H9 (cell line): ENCODE data around the gene VRK3. TPM values are rescaled to one million over a fixed set of nuclear protein-coding genes. Genes with fewer than 3 reads are reported as not detected.

ENCODE experiments used
- DNase-seq: peaks from one replicate; pipeline ENCODE4 v3.0.0-alpha.2; 2017
- H2AFZ ChIP-seq: one replicate; pipeline ENCODE4 v1.6.1; 2013; ENCODE audit warnings: mild to moderate bottlenecking, low read length, control low read depth, moderate library complexity
- H2AK5ac ChIP-seq: 2 replicates; pipeline ENCODE4 v1.6.1; 2013; ENCODE audit warnings: low read length, control low read depth, mixed read lengths; ENCODE audit not compliant: insufficient read length
- H2BK120ac ChIP-seq: one replicate; pipeline ENCODE4 v1.6.1; 2013; ENCODE audit warnings: low read depth, mild to moderate bottlenecking, low read length, control low read depth, inconsistent platforms; ENCODE audit not compliant: poor library complexity, severe bottlenecking
- H2BK12ac ChIP-seq: 2 replicates; pipeline ENCODE4 v1.6.1; 2013; ENCODE audit warnings: low read length, control low read depth, mixed read lengths, low read depth; ENCODE audit not compliant: insufficient read length
- H2BK15ac ChIP-seq: 2 replicates; pipeline ENCODE4 v1.6.1; 2013; ENCODE audit warnings: low read depth, low read length, control low read depth
- H2BK20ac ChIP-seq: one replicate; pipeline ENCODE4 v1.6.1; 2013; ENCODE audit warnings: low read depth, mild to moderate bottlenecking, low read length, control low read depth, inconsistent platforms; ENCODE audit not compliant: poor library complexity, severe bottlenecking
- H2BK5ac ChIP-seq: 2 replicates; pipeline ENCODE4 v1.6.1; 2013; ENCODE audit warnings: low read length, control low read depth, mixed read lengths; ENCODE audit not compliant: insufficient read length
- H3K14ac ChIP-seq: 2 replicates; pipeline ENCODE4 v1.6.1; 2013; ENCODE audit warnings: low read length, control low read depth; ENCODE audit not compliant: insufficient read depth
- H3K18ac ChIP-seq: 2 replicates; pipeline ENCODE4 v1.6.1; 2013; ENCODE audit warnings: low read depth, mild to moderate bottlenecking, mixed read lengths, low read length, control low read depth; ENCODE audit not compliant: insufficient read length
- H3K23ac ChIP-seq: 2 replicates; pipeline ENCODE4 v1.6.1; 2013; ENCODE audit warnings: low read length, control low read depth, mixed read lengths, low read depth; ENCODE audit not compliant: insufficient read length
- H3K23me2 ChIP-seq: 2 replicates; pipeline ENCODE4 v1.6.1; 2013; ENCODE audit warnings: low read depth, mild to moderate bottlenecking, mixed read lengths, low read length, control low read depth; ENCODE audit not compliant: insufficient read length, poor library complexity, severe bottlenecking
- H3K27ac ChIP-seq: 2 replicates; pipeline ENCODE4 v1.5.1; 2013; ENCODE audit warnings: low read length, control low read depth, mixed read lengths, low read depth; ENCODE audit not compliant: insufficient read length
- H3K27me3 ChIP-seq: 2 replicates; pipeline ENCODE4 v1.6.1; 2013; ENCODE audit warnings: low read length, control low read depth, inconsistent platforms; ENCODE audit not compliant: insufficient read depth
- H3K4ac ChIP-seq: 2 replicates; pipeline ENCODE4 v1.6.1; 2013; ENCODE audit warnings: low read depth, mild to moderate bottlenecking, control low read depth, inconsistent platforms, low read length, moderate library complexity
- H3K4me1 ChIP-seq: 2 replicates; pipeline ENCODE4 v1.6.1; 2013; ENCODE audit warnings: low read length, control low read depth, inconsistent platforms; ENCODE audit not compliant: insufficient read depth
- H3K4me2 ChIP-seq: 2 replicates; pipeline ENCODE4 v1.6.1; 2013; ENCODE audit warnings: low read length, control low read depth, mixed read lengths; ENCODE audit not compliant: insufficient read length, insufficient read depth
- H3K56ac ChIP-seq: 2 replicates; pipeline ENCODE4 v1.6.1; 2013; ENCODE audit warnings: low read depth, mild to moderate bottlenecking, mixed read lengths, low read length, control low read depth; ENCODE audit not compliant: insufficient read length
- H3K79me1 ChIP-seq: 2 replicates; pipeline ENCODE4 v1.6.1; 2013; ENCODE audit warnings: low read depth, mild to moderate bottlenecking, moderate library complexity, low read length, control low read depth, inconsistent platforms; ENCODE audit not compliant: insufficient read depth, poor library complexity, severe bottlenecking
- H3K79me2 ChIP-seq: 2 replicates; pipeline ENCODE4 v1.6.1; 2013; ENCODE audit warnings: low read length, control low read depth, inconsistent platforms; ENCODE audit not compliant: insufficient read depth
- H3K9ac ChIP-seq: 2 replicates; pipeline ENCODE4 v1.6.1; 2013; ENCODE audit warnings: low read length, control low read depth, mixed read lengths; ENCODE audit not compliant: insufficient read length; ENCODE audit errors: extremely low read depth
- H3K9me3 ChIP-seq: one replicate; pipeline ENCODE4 v1.6.1; 2013; ENCODE audit warnings: low read depth, low read length, inconsistent platforms; ENCODE audit not compliant: control insufficient read depth
- H3T11ph ChIP-seq: one replicate; pipeline ENCODE4 v1.6.1; 2013; ENCODE audit warnings: mild to moderate bottlenecking, low read length, control low read depth, inconsistent platforms
- H4K20me1 ChIP-seq: one replicate; pipeline ENCODE4 v1.6.1; 2013; ENCODE audit not compliant: control insufficient read depth, insufficient read length, insufficient read depth
- H4K5ac ChIP-seq: 2 replicates; pipeline ENCODE4 v1.6.1; 2013; ENCODE audit warnings: low read depth, mild to moderate bottlenecking, mixed read lengths, low read length, control low read depth; ENCODE audit not compliant: insufficient read length
- H4K8ac ChIP-seq: replicated peaks from 2 replicates; pipeline ENCODE4 v1.6.1; 2013; ENCODE audit warnings: low read length, control low read depth, mixed read lengths, low read depth; ENCODE audit not compliant: insufficient read length
- H4K91ac ChIP-seq: 2 replicates; pipeline ENCODE4 v1.6.1; 2013; ENCODE audit warnings: low read depth, mild to moderate bottlenecking, moderate library complexity, mixed read lengths, low read length, control low read depth; ENCODE audit not compliant: insufficient read length
- H3K27ac Mint-ChIP-seq, 3 experiments: 2 replicates in 2 of 3; 3 replicates in 1 of 3; pipeline ENCODE4 v1.8.0; 2020 to 2021; ENCODE audit warnings: mixed read lengths in 3 of 3, mild to moderate bottlenecking in 1 of 3, moderate library complexity in 1 of 3
- H3K27me3 Mint-ChIP-seq: 2 replicates; pipeline ENCODE4 v1.8.0; 2021; ENCODE audit warnings: low read depth, mild to moderate bottlenecking, moderate library complexity, mixed read lengths
- H3K36me3 Mint-ChIP-seq, 3 experiments: 2 replicates in 2 of 3; 3 replicates in 1 of 3; pipeline ENCODE4 v1.8.0; 2020 to 2021; ENCODE audit warnings: low read depth in 3 of 3, mixed read lengths in 3 of 3; ENCODE audit not compliant: insufficient read depth in 1 of 3
- H3K4me1 Mint-ChIP-seq, 2 experiments: 2 replicates each; pipeline ENCODE4 v1.8.0; 2020; ENCODE audit warnings: mixed read lengths in 2 of 2
- H3K4me3 Mint-ChIP-seq, 2 experiments: 2 replicates in 1 of 2; 3 replicates in 1 of 2; pipeline ENCODE4 v1.8.0; 2020 to 2021; ENCODE audit warnings: mild to moderate bottlenecking in 2 of 2, mixed read lengths in 2 of 2, moderate library complexity in 1 of 2
- H3K9me3 Mint-ChIP-seq, 2 experiments: 2 replicates in 1 of 2; 3 replicates in 1 of 2; pipeline ENCODE4 v1.8.0; 2020; ENCODE audit warnings: mild to moderate bottlenecking in 2 of 2, mixed read lengths in 2 of 2, moderate library complexity in 1 of 2
- CTCF ChIP-seq: fragments of 200-600 bp; sonication (generic); conservative IDR thresholded peaks from 3 replicates; pipeline ENCODE4 v1.8.0; 2021; ENCODE audit warnings: antibody characterized with exemption, mild to moderate bottlenecking
- whole genome bisulfite sequencing: extraction: QIAGEN DNeasy Blood & Tissue Kit; methylation state at CpG from one replicate; pipeline ENCODE4 v1.1.7; 2013; ENCODE audit warnings: missing lambda C conversion rate, low lambda C conversion rate, mixed read lengths; ENCODE audit not compliant: insufficient read length; ENCODE audit errors: extremely low coverage; 5-methylcytosine and 5-hydroxymethylcytosine counted together
- total RNA-seq: library from RNA; stranded (reverse); gene quantifications from 2 replicates; pipeline ENCODE4 v1.2.1, GENCODE V29; 2021

VRK3 gene
- total RNA-seq, 1 experiment from 2014 or later: 33.5 TPM

- Histone ChIP-seq H3K14ac (no peak overlapping the region), H2BK5ac (no peak overlapping the region), H3T11ph (no peak overlapping the region), H3K4ac (no peak overlapping the region), H2BK20ac (no peak overlapping the region), H3K4me2 (no peak overlapping the region), H3K79me2 (no peaks in the 10 kb centered on the region), H2BK120ac (no peak overlapping the region), H3K23me2 (no peaks in the 10 kb centered on the region), H3K79me1 (no peaks in the 10 kb centered on the region), H3K4me1 (peaks cover 3% of the 10 kb centered on the region; the same call in 1 of the 2 replicates), H2AK5ac (no peak overlapping the region), H3K27ac (no peak overlapping the region), H3K9me3 (no peaks in the 10 kb centered on the region), H4K20me1 (no peaks in the 10 kb centered on the region), H3K18ac (no peak overlapping the region), H4K8ac (no peak overlapping the region), H4K91ac (no peak overlapping the region), H2AFZ (no peak overlapping the region), H3K56ac (no peak overlapping the region), H3K27me3 (no peaks in the 10 kb centered on the region), H2BK15ac (no peak overlapping the region), H4K5ac (no peak overlapping the region), H3K9ac (no peak overlapping the region), H3K23ac (no peak overlapping the region), H2BK12ac (no peak overlapping the region)
- Mint-ChIP-seq H3K4me3 (no peak overlapping the region), H3K36me3 (no peaks in the 10 kb centered on the region), H3K27ac (peak overlapping the region in 1 of 3 experiments; percentile 81; a peak in 3 of 7 replicates), H3K27me3 (peaks cover 5% of the 10 kb centered on the region), H3K4me1 (peaks cover 22 to 44% of the 10 kb centered on the region in 2 experiments), H3K9me3 (no peaks in the 10 kb centered on the region; a peak in 3 of 5 replicates)
- no peak for DNase-seq
- WGBS: no CpG with 5 or more reads among the region's 12 CpGs
- TF ChIP-seq CTCF: no peak
Observed at GRCh38 chr19:49954092-49954829, 70.9 kb downstream of the VRK3 start.
